Coronary artery (tissue), 2 donors: ENCODE measurements around the gene CFAP61.

ENCODE experiments used
- DNase-seq: peaks from one replicate; pipeline ENCODE4 v3.0.0-alpha.2; 2017; ENCODE audit warnings: low spot score
- H3K27ac ChIP-seq, 2 donors: fragments of 200-600 bp; sonication (generic); one replicate each; pipeline ENCODE4 v1.5.1; 2016 to 2019
- H3K4me3 ChIP-seq: fragments of 200-600 bp; sonication (generic); 2 replicates; pipeline ENCODE4 v1.5.1; 2016; ENCODE audit warnings: mild to moderate bottlenecking, moderate library complexity
- CTCF ChIP-seq: fragments of 200-600 bp; sonication (generic); IDR thresholded peaks from one replicate; pipeline ENCODE4 v1.5.1; 2019; ENCODE audit warnings: antibody characterized with exemption

The CFAP61 gene

DNA sequence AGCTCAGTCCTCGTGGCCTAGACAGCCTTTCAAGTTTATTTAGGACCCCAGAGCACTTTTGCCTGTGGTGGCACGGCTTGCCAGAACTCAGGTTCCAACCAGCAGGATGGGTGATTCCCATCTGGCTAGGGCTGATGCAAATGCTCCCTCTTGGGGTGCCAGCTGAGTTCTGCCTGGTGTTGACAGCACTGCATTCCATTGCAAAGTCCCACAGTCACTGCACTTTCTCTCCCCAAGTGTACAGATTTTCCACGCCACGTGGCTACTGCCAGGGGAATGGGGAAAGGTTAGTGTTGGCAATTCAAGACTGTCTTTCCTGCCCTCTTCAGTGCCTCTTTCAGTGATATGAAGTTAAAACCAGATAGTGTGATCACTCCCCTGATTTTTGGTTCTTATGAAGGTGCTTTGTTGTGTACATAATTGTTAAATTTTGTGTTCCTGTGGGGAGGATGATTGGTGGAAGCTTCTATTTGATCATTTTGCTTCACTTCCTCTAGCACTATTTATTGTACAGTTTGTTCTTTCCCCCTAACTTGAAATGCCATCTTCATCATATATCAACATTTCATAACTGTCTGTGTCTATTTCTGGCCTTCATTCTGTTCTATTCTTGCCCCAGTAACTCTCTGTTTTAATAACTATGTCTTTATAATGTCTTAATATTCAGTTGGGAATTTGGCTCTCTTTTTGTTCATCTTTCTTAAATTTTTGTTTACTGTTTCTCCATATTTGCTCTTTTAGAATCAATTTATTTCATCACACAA, 86.2 kb downstream of the CFAP61 start:
- TF ChIP-seq CTCF, result no peak
- Histone ChIP-seq H3K27ac (no peak overlapping the region), H3K4me3 (no peak overlapping the region)
- no peak for DNase-seq

DNA sequence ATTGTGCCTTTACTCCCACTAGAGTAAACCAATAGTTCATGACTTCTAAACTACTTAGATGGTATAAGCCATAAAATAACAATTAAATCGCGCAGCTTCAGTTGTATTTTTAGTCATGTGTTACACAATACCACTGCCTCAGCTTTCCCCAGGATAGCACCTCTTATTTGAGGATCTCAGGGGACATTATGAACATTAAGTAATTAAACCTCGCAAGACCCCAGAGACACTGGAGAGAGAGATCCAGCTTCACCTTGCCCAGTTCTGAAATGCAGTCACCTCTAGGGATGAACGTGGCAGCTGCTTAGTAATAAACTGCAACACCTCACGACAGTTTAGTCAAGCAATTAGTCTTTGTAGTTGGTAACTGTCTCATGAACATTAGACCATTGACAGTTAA, 87.1 kb downstream of the CFAP61 start:
- Histone ChIP-seq H3K4me3 (no peak overlapping the region), H3K27ac (no peak overlapping the region)
- TF ChIP-seq CTCF, result no peak
- no peak for DNase-seq

DNA sequence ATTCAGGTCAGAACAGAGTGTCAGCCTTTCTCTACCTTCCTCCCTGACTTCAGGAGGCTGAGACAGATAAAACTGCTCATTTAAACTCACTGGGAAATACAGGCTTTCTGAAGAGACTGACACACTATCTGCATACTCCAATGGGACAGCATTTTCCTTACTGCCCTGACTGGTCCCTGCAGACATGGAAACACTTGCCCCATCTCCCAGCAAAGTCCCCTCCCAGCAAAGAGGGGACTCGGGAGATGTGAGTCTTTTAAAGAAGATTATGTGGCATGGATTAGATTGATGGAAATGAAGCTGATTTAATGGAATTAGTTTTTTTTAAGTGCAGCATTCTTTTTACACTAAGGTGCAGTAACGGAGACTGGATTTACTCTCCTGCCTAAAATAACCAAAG, 90.8 kb downstream of the CFAP61 start:
- no peak overlapping the region for H3K27ac ChIP-seq
- TF ChIP-seq CTCF, result no peak
- DNase-seq, result no peak
- H3K4me3 ChIP-seq, result no peak overlapping the region

- H3K4me3 ChIP-seq, result no peak overlapping the region
- H3K27ac ChIP-seq, result no peak overlapping the region
- TF ChIP-seq CTCF, result no peak
- DNase-seq, result no peak
Observed at GRCh38 chr20:20143646-20144045, 91.3 kb downstream of the CFAP61 start.

GRCh38 chr20:20148779-20149178, 96.4 kb downstream of the CFAP61 start:
- no peak overlapping the region for H3K27ac ChIP-seq
- DNase-seq, result no peak
- H3K4me3 ChIP-seq, result no peak overlapping the region
- no peak for TF ChIP-seq CTCF

GRCh38 chr20:20150241-20150640, 97.9 kb downstream of the CFAP61 start:
- Histone ChIP-seq H3K4me3 (no peak overlapping the region), H3K27ac (no peak overlapping the region)
- DNase-seq, result no peak
- TF ChIP-seq CTCF, result no peak

DNA sequence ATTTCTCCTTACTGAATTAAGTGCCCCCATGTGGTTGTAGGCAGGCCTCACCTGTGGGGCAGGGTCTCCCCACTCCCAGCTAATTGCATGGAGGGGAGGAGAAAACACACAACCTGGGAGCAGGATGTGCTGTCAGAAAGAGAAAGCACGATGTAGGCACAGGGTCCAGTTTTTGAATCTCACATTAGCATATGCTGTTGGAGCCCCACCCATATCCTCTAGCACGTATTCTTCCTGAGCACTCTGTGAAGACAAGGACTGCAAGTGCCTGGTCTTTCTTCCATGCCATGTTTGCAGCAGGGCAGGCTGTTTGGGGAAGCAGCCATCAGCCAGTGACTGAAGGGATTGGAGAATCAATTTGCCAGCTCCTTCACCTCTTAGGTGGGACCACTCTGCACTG, 108.2 kb downstream of the CFAP61 start:
- Histone ChIP-seq H3K27ac (no peak overlapping the region), H3K4me3 (no peak overlapping the region)
- TF ChIP-seq CTCF, result no peak
- no peak for DNase-seq
